SH-SY5Y (cell line): ENCODE measurements around the gene MKX.

ENCODE experiments used
- GATA2 ChIP-seq: IDR thresholded peaks from 2 replicates; pipeline ENCODE4 v1.6.1; 2011; ENCODE audit warnings: mild to moderate bottlenecking, low read depth, low read length
- GATA3 ChIP-seq: IDR thresholded peaks from 2 replicates; pipeline ENCODE4 v1.6.1; 2011; ENCODE audit warnings: low read depth, mild to moderate bottlenecking, low read length, moderate library complexity

GRCh38 chr10:27710014-27710413, 35.6 kb downstream of the MKX start:
- TF ChIP-seq GATA3: no peak
- no peak for TF ChIP-seq GATA2
